GM12891 (cell line): ENCODE results near the gene GSAP.

Source experiments
- POLR2A ChIP-seq: IDR thresholded peaks from 2 replicates; pipeline ENCODE4 v1.6.1; 2011; ENCODE audit warnings: low read depth, low read length, control low read depth
- POLR2AphosphoS5 ChIP-seq: IDR thresholded peaks from 2 replicates; pipeline ENCODE4 v1.6.1; 2011; ENCODE audit warnings: low read depth, low read length, control low read depth
- TAF1 ChIP-seq: IDR thresholded peaks from 2 replicates; pipeline ENCODE4 v1.6.1; 2011; ENCODE audit warnings: low read depth, low read length, control low read depth

DNA sequence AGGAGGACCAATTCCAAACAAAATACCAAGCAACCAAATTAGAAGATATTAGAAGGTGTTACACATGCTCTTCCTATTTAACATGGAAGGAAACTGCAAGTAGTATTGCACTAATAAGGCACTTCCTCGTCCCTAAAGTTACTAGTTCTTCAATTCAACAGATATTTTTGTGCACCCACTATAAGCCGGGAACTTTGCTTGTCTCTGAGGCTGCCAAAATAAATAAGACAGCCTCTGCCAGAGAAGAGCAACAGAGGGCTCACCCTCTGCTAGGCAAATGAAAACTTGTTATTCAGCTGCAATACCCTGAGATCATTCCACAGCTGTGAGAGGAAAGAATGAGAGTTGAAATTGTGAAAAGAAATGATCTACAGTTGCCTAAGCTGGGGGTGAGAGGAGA lies 37.4 kb upstream of the GSAP start:
- no peak for TF ChIP-seq POLR2AphosphoS5
- TF ChIP-seq POLR2A, result no peak
- TF ChIP-seq TAF1, result no peak
